SU-DHL-6 (cell line): ENCODE results near the gene ARHGAP26.
"Not testable (repeated sequence)": the region's sequence is repeated elsewhere in the genome, so short reads cannot be mapped to it uniquely, and the experiment has no call there.

Experiments used
- CTCF ChIP-seq: fragments of 200-600 bp; sonication (generic); IDR thresholded peaks from one replicate; pipeline ENCODE4 v1.5.1; 2017; ENCODE audit warnings: antibody characterized with exemption, mild to moderate bottlenecking, low read length, moderate library complexity; ENCODE audit not compliant: insufficient read depth, poor library complexity, severe bottlenecking
- EZH2phosphoT487 ChIP-seq: fragments of 200-600 bp; sonication (generic), shearing (Covaris generic); conservative IDR thresholded peaks from 2 replicates; pipeline ENCODE4 v1.6.1; 2018; ENCODE audit warnings: mild to moderate bottlenecking, antibody characterized with exemption, low read length, moderate library complexity, mixed read lengths

- TF ChIP-seq CTCF, EZH2phosphoT487: not testable (repeated sequence)
Measured at GRCh38 chr5:143094608-143095007, 324.4 kb downstream of the ARHGAP26 start.
